Ascending aorta (tissue), 2 donors: Measurements from ENCODE around the gene MTR. TPM values are rescaled to one million over a fixed set of nuclear protein-coding genes. Genes with fewer than 3 reads are reported as not detected.

Source experiments
- DNase-seq, 2 donors: peaks; one replicate each; pipeline ENCODE4 v3.0.0-alpha.2; 2019; ENCODE audit warnings: low spot score in 2 of 2
- H3K27ac ChIP-seq, 2 donors: fragments of 200-600 bp; sonication (generic); one replicate each; pipeline ENCODE4 v1.5.1; 2016 to 2017; ENCODE audit warnings: mild to moderate bottlenecking in 1 of 2
- H3K27me3 ChIP-seq: fragments of 200-600 bp; sonication (generic); one replicate; pipeline ENCODE4 v1.5.1; 2017
- H3K36me3 ChIP-seq, 2 donors: fragments of 200-600 bp; sonication (generic); one replicate each; pipeline ENCODE4 v1.5.1; 2016
- H3K4me1 ChIP-seq, 2 donors: fragments of 200-600 bp; sonication (generic); one replicate each; pipeline ENCODE4 v1.5.1; 2016 to 2017; ENCODE audit warnings: mild to moderate bottlenecking in 1 of 2
- H3K4me3 ChIP-seq, 2 donors: fragments of 200-600 bp; sonication (generic); one replicate each; pipeline ENCODE4 v1.5.1; 2016 to 2017; ENCODE audit warnings: mild to moderate bottlenecking in 1 of 2
- H3K9me3 ChIP-seq, 2 donors: fragments of 200-600 bp; sonication (generic); one replicate each; pipeline ENCODE4 v1.5.1; 2016
- intact Hi-C: fragments of 100-400 bp; cut with DNase I; formaldehyde crosslinking; loops from one replicate; pipeline ENCODE4 v1.15.1; 2023
- total RNA-seq: library from RNA; depleted of rRNA; stranded (reverse); fragments of >200 nt; gene quantifications from one replicate; pipeline ENCODE4 v1.1.0, GENCODE V29; 2016
- TF ChIP-seq, protein P1 (sequence below), 3 experiments: fragments of 200-600 bp in 2 of 3; fragments of 450-650 bp in 1 of 3; sonication (generic) in 2 of 3; IDR thresholded peaks; one replicate each; pipeline ENCODE4 v1.5.1; 2016 to 2019; ENCODE audit warnings: antibody characterized with exemption in 3 of 3, mild to moderate bottlenecking in 1 of 3, moderate library complexity in 1 of 3

The MTR gene
- total RNA-seq, 1 donor from 2014 or later = 36.1 TPM

- TF ChIP-seq, protein P1, sequence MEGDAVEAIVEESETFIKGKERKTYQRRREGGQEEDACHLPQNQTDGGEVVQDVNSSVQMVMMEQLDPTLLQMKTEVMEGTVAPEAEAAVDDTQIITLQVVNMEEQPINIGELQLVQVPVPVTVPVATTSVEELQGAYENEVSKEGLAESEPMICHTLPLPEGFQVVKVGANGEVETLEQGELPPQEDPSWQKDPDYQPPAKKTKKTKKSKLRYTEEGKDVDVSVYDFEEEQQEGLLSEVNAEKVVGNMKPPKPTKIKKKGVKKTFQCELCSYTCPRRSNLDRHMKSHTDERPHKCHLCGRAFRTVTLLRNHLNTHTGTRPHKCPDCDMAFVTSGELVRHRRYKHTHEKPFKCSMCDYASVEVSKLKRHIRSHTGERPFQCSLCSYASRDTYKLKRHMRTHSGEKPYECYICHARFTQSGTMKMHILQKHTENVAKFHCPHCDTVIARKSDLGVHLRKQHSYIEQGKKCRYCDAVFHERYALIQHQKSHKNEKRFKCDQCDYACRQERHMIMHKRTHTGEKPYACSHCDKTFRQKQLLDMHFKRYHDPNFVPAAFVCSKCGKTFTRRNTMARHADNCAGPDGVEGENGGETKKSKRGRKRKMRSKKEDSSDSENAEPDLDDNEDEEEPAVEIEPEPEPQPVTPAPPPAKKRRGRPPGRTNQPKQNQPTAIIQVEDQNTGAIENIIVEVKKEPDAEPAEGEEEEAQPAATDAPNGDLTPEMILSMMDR (IDR thresholded peaks at IDR 0.05) = no peak
- no peak overlapping the region for H3K27ac ChIP-seq
- no peaks in the 10 kb centered on the region for H3K27me3 ChIP-seq
- intact Hi-C loops = no loop called here
- H3K4me1 ChIP-seq = no peaks in the 10 kb centered on the region
- no peak for DNase-seq
- no peak overlapping the region for H3K4me3 ChIP-seq
- H3K9me3 ChIP-seq = no peaks in the 10 kb centered on the region
- H3K36me3 ChIP-seq = peaks cover 27 to 68% of the 10 kb centered on the region in 2 donors
These were observed 12.9 kb downstream of the MTR start for GRCh38 chr1:236808005-236808404.

DNA sequence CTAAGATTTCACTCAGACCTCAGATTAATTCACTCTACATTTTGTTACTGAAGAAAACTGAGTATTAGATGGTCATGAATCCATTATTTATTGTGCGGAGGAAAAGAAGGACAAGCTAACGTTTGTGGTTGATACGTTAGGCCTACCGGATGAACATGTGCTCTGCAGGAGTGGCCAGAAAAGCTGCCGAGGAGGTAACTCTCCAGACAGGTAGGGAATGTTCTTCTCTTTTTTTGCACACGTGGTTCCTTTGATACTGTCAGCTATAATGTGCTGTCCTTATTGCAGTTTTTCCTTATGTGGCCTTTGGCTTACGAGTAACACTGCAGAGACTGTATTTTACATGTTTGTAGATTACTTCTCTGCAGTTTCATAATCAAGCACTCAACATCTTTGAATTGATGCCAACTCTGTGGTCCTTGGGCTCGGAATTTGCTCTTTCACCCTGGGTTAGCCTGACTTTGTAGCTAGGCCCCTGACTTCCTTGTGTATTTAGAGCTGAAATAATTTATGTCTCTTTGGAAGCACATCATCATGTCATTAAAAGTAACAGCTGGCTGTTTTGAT, 13.6 kb downstream of the MTR start:
- Histone ChIP-seq H3K4me3 (no peak overlapping the region), H3K9me3 (no peaks in the 10 kb centered on the region), H3K4me1 (no peaks in the 10 kb centered on the region), H3K36me3 (peaks cover 33 to 70% of the 10 kb centered on the region in 2 donors), H3K27me3 (no peaks in the 10 kb centered on the region), H3K27ac (no peak overlapping the region)
- no peak for DNase-seq
- TF ChIP-seq, protein P1 (IDR thresholded peaks at IDR 0.05) = no peak
- intact Hi-C loops = no loop called here

- TF ChIP-seq, protein P1 (IDR thresholded peaks at IDR 0.05) = no peak
- Histone ChIP-seq H3K27me3 (no peaks in the 10 kb centered on the region), H3K36me3 (peaks cover 34 to 65% of the 10 kb centered on the region in 2 donors), H3K9me3 (no peaks in the 10 kb centered on the region), H3K4me1 (no peaks in the 10 kb centered on the region), H3K27ac (no peak overlapping the region), H3K4me3 (no peak overlapping the region)
- intact Hi-C loops = no loop called here
- DNase-seq = no peak
These were observed 14.1 kb downstream of the MTR start for GRCh38 chr1:236809148-236809547.

DNA sequence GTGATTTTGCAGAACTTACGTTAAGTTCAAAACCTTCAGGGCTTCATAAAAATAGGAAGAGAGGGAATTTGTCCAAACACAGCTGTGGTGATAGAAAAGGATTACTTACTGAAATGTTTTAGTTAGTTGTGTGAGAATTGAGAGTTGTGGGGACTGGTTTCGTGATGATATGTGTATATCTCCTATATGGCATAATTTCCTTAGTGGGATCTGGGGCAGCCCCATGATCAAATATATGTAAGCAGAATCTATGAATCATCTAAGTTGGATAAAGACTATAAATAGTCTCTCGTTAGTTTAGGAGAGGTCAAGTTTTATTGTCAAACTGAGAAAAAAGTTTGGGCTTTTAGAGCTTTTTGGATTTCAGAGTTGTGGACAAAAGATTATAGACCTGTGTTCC, 14.9 kb downstream of the MTR start:
- intact Hi-C loops = no loop called here

DNA sequence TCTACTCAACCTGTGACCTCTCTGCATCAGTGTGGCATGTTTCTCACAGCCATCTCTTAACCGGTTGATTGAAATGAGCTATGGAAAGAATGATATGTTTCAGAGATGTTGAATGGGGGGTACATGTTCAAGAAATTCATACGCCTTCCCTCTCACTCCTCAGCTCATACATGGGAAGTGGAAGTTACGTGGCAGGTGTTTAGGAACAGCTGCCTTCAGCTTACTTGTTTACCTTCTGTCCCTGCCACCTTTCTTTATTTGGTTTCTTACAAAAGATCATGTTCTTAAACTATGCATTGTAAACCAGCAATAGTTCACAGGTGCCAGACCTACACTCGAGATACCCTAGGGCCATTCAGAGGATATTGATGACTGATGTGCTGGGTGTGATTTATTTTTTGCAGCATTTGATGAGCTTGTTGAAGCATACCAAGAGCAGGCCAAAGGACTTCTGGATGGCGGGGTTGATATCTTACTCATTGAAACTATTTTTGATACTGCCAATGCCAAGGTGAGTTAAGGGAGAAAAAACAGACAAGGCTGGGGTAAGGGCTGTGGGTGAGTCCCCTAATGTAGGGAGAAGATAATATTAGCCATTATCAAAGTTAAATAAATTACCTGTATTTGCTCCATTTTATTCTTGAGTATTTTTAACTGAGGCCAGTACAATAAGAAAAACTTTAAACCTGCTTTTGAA, 17.4 kb downstream of the MTR start:
- TF ChIP-seq, protein P1 (IDR thresholded peaks at IDR 0.05) = no peak
- Histone ChIP-seq H3K27me3 (no peaks in the 10 kb centered on the region), H3K27ac (no peak overlapping the region), H3K36me3 (peaks cover 43 to 76% of the 10 kb centered on the region in 2 donors), H3K4me1 (no peaks in the 10 kb centered on the region), H3K4me3 (no peak overlapping the region), H3K9me3 (no peaks in the 10 kb centered on the region)
- intact Hi-C loops = no loop called here
- no peak for DNase-seq

More for the DNA sequence above, 14.9 kb downstream of the MTR start:
- no peaks in the 10 kb centered on the region for H3K27me3 ChIP-seq
- no peaks in the 10 kb centered on the region for H3K9me3 ChIP-seq
- DNase-seq = no peak
- no peak overlapping the region for H3K4me3 ChIP-seq
- no peak overlapping the region for H3K27ac ChIP-seq
- TF ChIP-seq, protein P1 (IDR thresholded peaks at IDR 0.05) = no peak
- no peaks in the 10 kb centered on the region for H3K4me1 ChIP-seq
- H3K36me3 ChIP-seq = peaks cover 33 to 65% of the 10 kb centered on the region in 2 donors
